KMS-11 (cell line): ENCODE results near the gene ACOXL.

ENCODE experiments used
- H2AFZ ChIP-seq: fragments of 200-600 bp; sonication (generic); 2 replicates; pipeline ENCODE4 v1.6.1; 2016; ENCODE audit warnings: antibody characterized with exemption, mixed run types, low read depth
- H3K27ac ChIP-seq: fragments of 200-600 bp; sonication (generic); 2 replicates; pipeline ENCODE4 v1.6.1; 2016; ENCODE audit warnings: mild to moderate bottlenecking, mixed run types
- H3K27me3 ChIP-seq: fragments of 200-600 bp; sonication (generic); 2 replicates; pipeline ENCODE4 v1.6.1; 2017; ENCODE audit warnings: mild to moderate bottlenecking, low read depth, mixed run types, moderate library complexity; ENCODE audit not compliant: insufficient read depth
- H3K36me3 ChIP-seq: fragments of 200-600 bp; sonication (generic); 2 replicates; pipeline ENCODE4 v1.6.1; 2017; ENCODE audit warnings: mild to moderate bottlenecking, mixed run types; ENCODE audit not compliant: insufficient read depth
- H3K4me1 ChIP-seq: fragments of 200-600 bp; sonication (generic); 2 replicates; pipeline ENCODE4 v1.6.1; 2016; ENCODE audit warnings: mild to moderate bottlenecking, low read depth, mixed run types; ENCODE audit not compliant: poor library complexity, severe bottlenecking
- H3K4me2 ChIP-seq: fragments of 200-600 bp; sonication (generic); 2 replicates; pipeline ENCODE4 v1.7.0; 2016; ENCODE audit warnings: mild to moderate bottlenecking, mixed run types
- H3K4me3 ChIP-seq: fragments of 200-600 bp; sonication (generic); IDR thresholded peaks from 2 replicates; pipeline ENCODE4 v1.6.1; 2017; ENCODE audit warnings: low read depth, low read length, mixed read lengths; ENCODE audit not compliant: insufficient read depth
- H3K79me2 ChIP-seq: fragments of 200-600 bp; sonication (generic); 2 replicates; pipeline ENCODE4 v1.6.1; 2016; ENCODE audit warnings: low read depth, mixed run types; ENCODE audit not compliant: insufficient read depth
- H3K9ac ChIP-seq: fragments of 200-600 bp; sonication (generic); 2 replicates; pipeline ENCODE4 v1.6.1; 2016; ENCODE audit warnings: mild to moderate bottlenecking, mixed run types
- H4K20me1 ChIP-seq: fragments of 200-600 bp; sonication (generic); 2 replicates; pipeline ENCODE4 v1.6.1; 2016; ENCODE audit warnings: mild to moderate bottlenecking, mixed run types; ENCODE audit not compliant: insufficient read depth
- TF ChIP-seq, protein P1 (sequence below): fragments of 200-600 bp; sonication (generic); conservative IDR thresholded peaks from 2 replicates; pipeline ENCODE4 v1.6.1; 2017; ENCODE audit warnings: low read depth, mild to moderate bottlenecking, antibody characterized with exemption, low read length, moderate library complexity, mixed read lengths

Gene ACOXL

DNA sequence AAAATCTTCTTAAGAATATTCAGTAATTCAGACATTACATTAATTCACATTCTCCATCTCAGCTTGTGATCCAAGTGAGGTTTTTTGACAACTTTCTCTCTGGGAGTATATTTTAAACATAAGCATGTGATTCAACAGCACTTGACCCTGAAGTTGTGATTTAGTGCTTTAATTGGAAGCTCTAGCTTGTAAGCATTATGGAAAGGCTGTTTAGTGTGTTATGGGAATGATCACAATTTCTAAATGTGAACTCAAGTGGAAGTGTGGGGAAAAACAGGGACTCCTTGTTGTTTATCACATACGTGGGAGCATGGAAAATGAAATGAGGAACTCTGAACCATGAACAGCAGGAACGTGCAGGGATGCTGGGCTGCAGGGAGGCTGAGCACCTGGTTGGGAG lies 239.4 kb downstream of the ACOXL start:
- H3K79me2 ChIP-seq = no peaks in the 10 kb centered on the region
- H3K4me2 ChIP-seq = no peak overlapping the region
- H3K27me3 ChIP-seq = no peaks in the 10 kb centered on the region
- no peak overlapping the region for H3K9ac ChIP-seq
- H4K20me1 ChIP-seq = no peaks in the 10 kb centered on the region
- TF ChIP-seq, protein P1, sequence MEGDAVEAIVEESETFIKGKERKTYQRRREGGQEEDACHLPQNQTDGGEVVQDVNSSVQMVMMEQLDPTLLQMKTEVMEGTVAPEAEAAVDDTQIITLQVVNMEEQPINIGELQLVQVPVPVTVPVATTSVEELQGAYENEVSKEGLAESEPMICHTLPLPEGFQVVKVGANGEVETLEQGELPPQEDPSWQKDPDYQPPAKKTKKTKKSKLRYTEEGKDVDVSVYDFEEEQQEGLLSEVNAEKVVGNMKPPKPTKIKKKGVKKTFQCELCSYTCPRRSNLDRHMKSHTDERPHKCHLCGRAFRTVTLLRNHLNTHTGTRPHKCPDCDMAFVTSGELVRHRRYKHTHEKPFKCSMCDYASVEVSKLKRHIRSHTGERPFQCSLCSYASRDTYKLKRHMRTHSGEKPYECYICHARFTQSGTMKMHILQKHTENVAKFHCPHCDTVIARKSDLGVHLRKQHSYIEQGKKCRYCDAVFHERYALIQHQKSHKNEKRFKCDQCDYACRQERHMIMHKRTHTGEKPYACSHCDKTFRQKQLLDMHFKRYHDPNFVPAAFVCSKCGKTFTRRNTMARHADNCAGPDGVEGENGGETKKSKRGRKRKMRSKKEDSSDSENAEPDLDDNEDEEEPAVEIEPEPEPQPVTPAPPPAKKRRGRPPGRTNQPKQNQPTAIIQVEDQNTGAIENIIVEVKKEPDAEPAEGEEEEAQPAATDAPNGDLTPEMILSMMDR = no peak
- H3K4me1 ChIP-seq = no peaks in the 10 kb centered on the region
- no peak overlapping the region for H2AFZ ChIP-seq
- H3K36me3 ChIP-seq = no peaks in the 10 kb centered on the region
- no peak overlapping the region for H3K4me3 ChIP-seq
- no peak overlapping the region for H3K27ac ChIP-seq

GRCh38 chr2:110973262-110973661 lies 240.9 kb downstream of the ACOXL start:
- TF ChIP-seq, protein P1 = no peak
- no peaks in the 10 kb centered on the region for H3K36me3 ChIP-seq
- no peak overlapping the region for H2AFZ ChIP-seq
- H3K4me2 ChIP-seq = no peak overlapping the region
- no peaks in the 10 kb centered on the region for H4K20me1 ChIP-seq
- H3K9ac ChIP-seq = no peak overlapping the region
- H3K27me3 ChIP-seq = no peaks in the 10 kb centered on the region
- no peaks in the 10 kb centered on the region for H3K4me1 ChIP-seq
- no peak overlapping the region for H3K27ac ChIP-seq
- no peaks in the 10 kb centered on the region for H3K79me2 ChIP-seq
- H3K4me3 ChIP-seq = no peak overlapping the region

DNA sequence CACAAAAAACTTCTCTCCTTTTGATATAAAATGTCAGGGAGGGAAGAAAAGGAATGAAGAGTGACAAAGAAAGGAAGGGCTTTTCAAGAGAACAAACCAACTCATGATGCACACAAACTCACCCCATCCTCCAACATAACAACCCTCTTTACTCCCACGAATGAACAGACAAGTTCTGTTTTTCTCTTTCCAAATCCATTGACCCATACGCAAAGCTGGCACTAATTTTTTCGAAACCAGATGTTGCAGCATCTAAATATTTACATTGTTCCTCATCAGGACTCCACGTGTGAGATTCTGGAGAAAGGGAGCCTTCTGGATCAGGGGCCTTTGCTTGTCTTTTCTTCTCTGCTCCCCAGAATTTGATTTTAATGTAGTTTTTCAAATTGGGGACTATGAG lies 245.0 kb downstream of the ACOXL start:
- Histone ChIP-seq H2AFZ (no peak overlapping the region), H3K36me3 (no peaks in the 10 kb centered on the region), H3K27ac (no peak overlapping the region), H3K4me2 (no peak overlapping the region), H3K4me3 (no peak overlapping the region), H3K79me2 (no peaks in the 10 kb centered on the region), H4K20me1 (no peaks in the 10 kb centered on the region), H3K27me3 (no peaks in the 10 kb centered on the region), H3K9ac (no peak overlapping the region), H3K4me1 (no peaks in the 10 kb centered on the region)
- TF ChIP-seq, protein P1 = no peak

GRCh38 chr2:110978148-110978547 lies 245.8 kb downstream of the ACOXL start:
- Histone ChIP-seq H3K79me2 (no peaks in the 10 kb centered on the region), H3K4me2 (no peak overlapping the region), H2AFZ (no peak overlapping the region), H3K27me3 (no peaks in the 10 kb centered on the region), H3K4me1 (no peaks in the 10 kb centered on the region), H3K4me3 (no peak overlapping the region), H3K36me3 (no peaks in the 10 kb centered on the region), H3K27ac (no peak overlapping the region), H4K20me1 (no peaks in the 10 kb centered on the region), H3K9ac (no peak overlapping the region)
- TF ChIP-seq, protein P1 = no peak
